Muscle layer of duodenum (tissue), 2 donors: ENCODE data around the gene MYO3B.

Experiments
- H3K27ac ChIP-seq: one replicate; pipeline ENCODE4 v1.7.0; 2013; ENCODE audit warnings: mild to moderate bottlenecking, low read length
- H3K27me3 ChIP-seq: one replicate; pipeline ENCODE4 v1.7.0; 2013; ENCODE audit warnings: low read depth, mild to moderate bottlenecking, control low read depth, low read length
- H3K36me3 ChIP-seq, 2 donors: one replicate each; pipeline ENCODE4 v1.7.0; 2013; ENCODE audit warnings: low read length in 2 of 2, control low read depth in 1 of 2, mild to moderate bottlenecking in 1 of 2; ENCODE audit not compliant: insufficient read depth in 2 of 2, control insufficient read depth in 1 of 2
- H3K4me1 ChIP-seq, 2 donors: one replicate each; pipeline ENCODE4 v1.7.0; 2013; ENCODE audit warnings: low read length in 2 of 2, mild to moderate bottlenecking in 2 of 2, control low read depth in 1 of 2, moderate library complexity in 1 of 2; ENCODE audit not compliant: insufficient read depth in 2 of 2, control insufficient read depth in 1 of 2
- H3K4me3 ChIP-seq, 2 donors: one replicate each; pipeline ENCODE4 v1.7.0; 2013; ENCODE audit warnings: low read length in 2 of 2, low read depth in 1 of 2, mild to moderate bottlenecking in 1 of 2
- H3K9me3 ChIP-seq, 2 donors: one replicate each; pipeline ENCODE4 v1.7.0; 2013; ENCODE audit warnings: low read length in 2 of 2, control low read depth in 1 of 2, mild to moderate bottlenecking in 1 of 2; ENCODE audit not compliant: control insufficient read depth in 1 of 2
- donor health status: healthy.

Gene MYO3B

GRCh38 chr2:170368370-170368769, 190.4 kb downstream of the MYO3B start:
- Histone ChIP-seq H3K9me3 (no peaks in the 10 kb centered on the region), H3K36me3 (peaks cover 0 to 2% of the 10 kb centered on the region in 2 donors), H3K27me3 (peaks cover 8% of the 10 kb centered on the region), H3K4me1 (no peaks in the 10 kb centered on the region), H3K27ac (no peak overlapping the region), H3K4me3 (no peak overlapping the region)

DNA sequence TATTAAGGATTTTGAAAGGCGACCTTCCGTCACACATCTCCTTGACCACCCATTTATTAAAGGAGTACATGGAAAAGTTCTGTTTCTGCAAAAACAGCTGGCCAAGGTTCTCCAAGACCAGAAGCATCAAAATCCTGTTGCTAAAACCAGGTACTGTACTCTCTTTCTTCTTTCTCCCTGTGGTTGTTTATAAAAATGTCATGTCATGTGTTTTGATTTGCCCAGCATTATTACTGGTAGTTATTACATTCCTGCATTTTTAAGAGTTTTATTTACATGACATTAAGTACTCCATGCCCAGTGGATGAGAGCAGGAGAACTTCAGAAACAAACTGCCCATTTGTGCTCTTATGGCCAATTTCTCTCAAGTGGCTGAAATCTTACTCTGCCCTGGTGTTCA, 191.3 kb downstream of the MYO3B start:
- Histone ChIP-seq H3K9me3 (no peaks in the 10 kb centered on the region), H3K27ac (no peak overlapping the region), H3K27me3 (peaks cover 8% of the 10 kb centered on the region), H3K4me1 (no peaks in the 10 kb centered on the region), H3K36me3 (no peaks in the 10 kb centered on the region), H3K4me3 (no peak overlapping the region)

GRCh38 chr2:170369894-170370293, 191.9 kb downstream of the MYO3B start:
- H3K9me3 ChIP-seq: no peaks in the 10 kb centered on the region
- no peak overlapping the region for H3K27ac ChIP-seq
- peaks cover 8% of the 10 kb centered on the region for H3K27me3 ChIP-seq
- no peaks in the 10 kb centered on the region for H3K36me3 ChIP-seq
- H3K4me3 ChIP-seq: no peak overlapping the region
- H3K4me1 ChIP-seq: no peaks in the 10 kb centered on the region

- no peak overlapping the region for H3K27ac ChIP-seq
- no peak overlapping the region for H3K4me3 ChIP-seq
- H3K9me3 ChIP-seq: no peaks in the 10 kb centered on the region
- H3K4me1 ChIP-seq: no peaks in the 10 kb centered on the region
- peaks cover 8% of the 10 kb centered on the region for H3K27me3 ChIP-seq
- no peaks in the 10 kb centered on the region for H3K36me3 ChIP-seq
Measured at GRCh38 chr2:170371231-170371998, 193.5 kb downstream of the MYO3B start.

DNA sequence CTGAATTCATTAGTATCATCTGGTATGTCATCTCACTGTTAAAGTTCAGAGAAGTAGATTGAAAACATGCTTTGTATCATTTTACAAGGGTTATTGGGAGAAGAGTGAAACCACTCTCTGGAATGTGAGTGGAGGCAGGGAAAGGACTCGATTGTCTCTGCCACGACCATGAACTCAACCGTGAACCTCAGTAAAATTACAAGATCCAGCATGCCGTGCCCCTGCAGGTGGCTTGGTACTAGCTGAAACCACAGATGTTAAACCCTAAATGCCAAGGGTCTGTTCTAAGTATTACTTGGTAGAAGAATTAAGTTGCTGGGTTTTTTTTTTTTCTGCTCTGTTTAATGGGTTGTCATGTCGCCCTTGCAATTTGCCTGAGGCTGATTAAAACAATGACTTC, 197.2 kb downstream of the MYO3B start:
- Histone ChIP-seq H3K36me3 (no peaks in the 10 kb centered on the region), H3K27ac (no peak overlapping the region), H3K4me1 (no peaks in the 10 kb centered on the region), H3K27me3 (peaks cover 2% of the 10 kb centered on the region), H3K9me3 (no peaks in the 10 kb centered on the region), H3K4me3 (no peak overlapping the region)

- Histone ChIP-seq H3K9me3 (no peaks in the 10 kb centered on the region), H3K4me1 (no peaks in the 10 kb centered on the region), H3K27ac (no peak overlapping the region), H3K4me3 (no peak overlapping the region), H3K27me3 (no peaks in the 10 kb centered on the region), H3K36me3 (no peaks in the 10 kb centered on the region)
Measured at GRCh38 chr2:170377500-170378207, 199.7 kb downstream of the MYO3B start.

GRCh38 chr2:170380267-170380666, 202.3 kb downstream of the MYO3B start:
- Histone ChIP-seq H3K27ac (no peak overlapping the region), H3K4me3 (no peak overlapping the region), H3K4me1 (no peaks in the 10 kb centered on the region), H3K27me3 (no peaks in the 10 kb centered on the region), H3K9me3 (no peaks in the 10 kb centered on the region), H3K36me3 (no peaks in the 10 kb centered on the region)

- Histone ChIP-seq H3K27ac (no peak overlapping the region), H3K9me3 (no peaks in the 10 kb centered on the region), H3K4me1 (no peaks in the 10 kb centered on the region), H3K36me3 (no peaks in the 10 kb centered on the region), H3K27me3 (no peaks in the 10 kb centered on the region), H3K4me3 (no peak overlapping the region)
Measured at GRCh38 chr2:170381678-170382077, 203.7 kb downstream of the MYO3B start.

GRCh38 chr2:170386554-170386953, 208.6 kb downstream of the MYO3B start:
- no peaks in the 10 kb centered on the region for H3K9me3 ChIP-seq
- no peak overlapping the region for H3K27ac ChIP-seq

GRCh38 chr2:170391018-170391417, 213.1 kb downstream of the MYO3B start:
- H3K4me3 ChIP-seq: no peak overlapping the region
- peaks cover 0 to 17% of the 10 kb centered on the region in 2 donors for H3K4me1 ChIP-seq
- H3K27ac ChIP-seq: no peak overlapping the region
- H3K9me3 ChIP-seq: no peaks in the 10 kb centered on the region
- no peaks in the 10 kb centered on the region for H3K36me3 ChIP-seq
- H3K27me3 ChIP-seq: no peaks in the 10 kb centered on the region

More at GRCh38 chr2:170386554-170386953, 208.6 kb downstream of the MYO3B start:
- H3K27me3 ChIP-seq: no peaks in the 10 kb centered on the region
- no peaks in the 10 kb centered on the region for H3K36me3 ChIP-seq
- no peaks in the 10 kb centered on the region for H3K4me1 ChIP-seq
- H3K4me3 ChIP-seq: no peak overlapping the region

- peaks cover 0 to 17% of the 10 kb centered on the region in 2 donors for H3K4me1 ChIP-seq
- no peaks in the 10 kb centered on the region for H3K27me3 ChIP-seq
- H3K27ac ChIP-seq: no peak overlapping the region
- no peaks in the 10 kb centered on the region for H3K9me3 ChIP-seq
- H3K4me3 ChIP-seq: no peak overlapping the region
- H3K36me3 ChIP-seq: no peaks in the 10 kb centered on the region
Measured at GRCh38 chr2:170391697-170392096, 213.8 kb downstream of the MYO3B start.
